Large intestine (tissue), 3 donors: ENCODE results near the gene MOB1B. TPM values are rescaled to one million over a fixed set of nuclear protein-coding genes. Genes with fewer than 3 reads are reported as not detected.

Source experiments
- DNase-seq, 2 donors: peaks; one replicate each; pipeline versions ENCODE4 v3.0.0 to v3.0.0-alpha.2; 2013
- H3K27ac ChIP-seq: one replicate; pipeline ENCODE4 v1.5.1; 2013; ENCODE audit warnings: low read length
- H3K27me3 ChIP-seq: 2 replicates; pipeline ENCODE4 v1.6.1; 2013; ENCODE audit warnings: low read length; ENCODE audit not compliant: control insufficient read depth, insufficient read depth
- H3K36me3 ChIP-seq: 2 replicates; pipeline ENCODE4 v1.6.1; 2013; ENCODE audit warnings: low read length; ENCODE audit not compliant: control insufficient read depth, insufficient read depth
- H3K4me1 ChIP-seq: one replicate; pipeline ENCODE4 v1.6.1; 2013; ENCODE audit warnings: low read length; ENCODE audit not compliant: control insufficient read depth, insufficient read depth
- H3K4me3 ChIP-seq: one replicate; pipeline ENCODE4 v1.5.1; 2013; ENCODE audit warnings: low read length
- H3K9me3 ChIP-seq: one replicate; pipeline ENCODE4 v1.6.1; 2013; ENCODE audit warnings: mild to moderate bottlenecking, low read depth, low read length, moderate library complexity; ENCODE audit not compliant: control insufficient read depth
- WGBS: methylation state at CpG from one replicate; pipeline ENCODE4 v1.1.5; 2013; ENCODE audit warnings: low lambda C conversion rate; ENCODE audit not compliant: insufficient coverage; 5-methylcytosine and 5-hydroxymethylcytosine counted together
- polyA plus RNA-seq: library from polyadenylated mRNA; unstranded; fragments of 120-200 nt; gene quantifications from one replicate; pipeline ENCODE4 v1.2.1, GENCODE V29; 2013

MOB1B gene
- polyA plus RNA-seq, 1 donor, result 22.1 TPM

- Histone ChIP-seq H3K27ac (no peak overlapping the region), H3K4me1 (no peaks in the 10 kb centered on the region), H3K36me3 (no peaks in the 10 kb centered on the region), H3K27me3 (no peaks in the 10 kb centered on the region), H3K9me3 (no peaks in the 10 kb centered on the region), H3K4me3 (no peak overlapping the region)
- no CpG with 5 or more reads among the region's 3 CpGs for WGBS
- no peak for DNase-seq
These were observed 6.9 kb downstream of the MOB1B start for GRCh38 chr4:70908993-70909556.

DNA sequence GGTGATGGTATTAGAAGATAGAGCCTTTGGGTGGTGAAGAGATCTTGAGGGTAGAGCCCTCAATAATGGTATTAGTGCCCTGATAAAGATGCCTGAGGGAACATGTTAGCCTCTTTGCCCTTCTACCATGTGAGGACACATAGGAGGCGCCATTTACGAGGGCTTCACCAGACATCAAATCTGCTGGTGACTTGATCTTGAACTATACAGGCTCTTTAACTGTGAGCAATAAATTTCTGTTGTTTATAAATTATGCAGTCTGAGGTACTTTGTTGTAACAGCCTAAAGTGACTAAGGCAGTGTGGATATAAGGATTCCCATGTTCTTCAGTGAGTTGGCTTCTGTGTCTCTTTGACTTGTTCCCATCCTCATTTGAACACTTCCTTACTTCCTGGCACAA lies 11.8 kb downstream of the MOB1B start:
- no peaks in the 10 kb centered on the region for H3K9me3 ChIP-seq
- WGBS, result no CpG with 5 or more reads among the region's 2 CpGs
- H3K4me1 ChIP-seq, result no peaks in the 10 kb centered on the region
- no peak for DNase-seq
- no peak overlapping the region for H3K4me3 ChIP-seq
- no peaks in the 10 kb centered on the region for H3K27me3 ChIP-seq
- H3K27ac ChIP-seq, result no peak overlapping the region
- H3K36me3 ChIP-seq, result no peaks in the 10 kb centered on the region

DNA sequence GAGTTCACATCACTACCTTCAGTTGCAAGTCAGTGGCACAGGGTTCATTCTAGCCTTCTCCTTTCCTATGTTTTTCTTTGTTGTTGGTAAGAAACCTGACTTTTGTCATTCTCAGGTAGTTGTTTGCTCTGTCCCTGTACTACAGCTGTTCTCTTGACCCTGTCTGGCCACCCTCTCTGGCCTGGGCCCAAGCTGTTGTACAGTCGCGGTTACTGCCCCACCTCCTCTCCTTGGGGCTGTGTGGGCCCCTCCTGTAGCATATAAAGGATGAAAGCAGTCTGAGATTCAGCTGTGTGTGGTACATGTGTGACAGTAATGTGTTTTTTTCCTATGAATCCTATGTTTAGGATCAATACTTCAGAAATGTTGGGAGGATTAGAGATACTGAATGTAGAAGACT lies 12.5 kb downstream of the MOB1B start:
- Histone ChIP-seq H3K9me3 (no peaks in the 10 kb centered on the region), H3K27ac (no peak overlapping the region), H3K36me3 (no peaks in the 10 kb centered on the region), H3K27me3 (no peaks in the 10 kb centered on the region), H3K4me1 (no peaks in the 10 kb centered on the region), H3K4me3 (no peak overlapping the region)
- DNase-seq, result no peak
- WGBS, result no CpG with 5 or more reads among the region's 2 CpGs

- H3K27ac ChIP-seq, result no peak overlapping the region
- no peaks in the 10 kb centered on the region for H3K4me1 ChIP-seq
- no peaks in the 10 kb centered on the region for H3K27me3 ChIP-seq
- DNase-seq, result no peak
- 78% methylated on average over 3 of the region's 14 CpGs for whole genome bisulfite sequencing
- H3K9me3 ChIP-seq, result peaks cover 3% of the 10 kb centered on the region
- no peaks in the 10 kb centered on the region for H3K36me3 ChIP-seq
- H3K4me3 ChIP-seq, result no peak overlapping the region
These were observed 13.1 kb downstream of the MOB1B start for GRCh38 chr4:70915036-70915815.

GRCh38 chr4:70915874-70916559 lies 13.8 kb downstream of the MOB1B start:
- no CpG with 5 or more reads among the region's 8 CpGs for WGBS
- Histone ChIP-seq H3K9me3 (peaks cover 5% of the 10 kb centered on the region), H3K27me3 (no peaks in the 10 kb centered on the region), H3K4me1 (no peaks in the 10 kb centered on the region), H3K27ac (no peak overlapping the region), H3K36me3 (no peaks in the 10 kb centered on the region), H3K4me3 (no peak overlapping the region)
- DNase-seq, result no peak

DNA sequence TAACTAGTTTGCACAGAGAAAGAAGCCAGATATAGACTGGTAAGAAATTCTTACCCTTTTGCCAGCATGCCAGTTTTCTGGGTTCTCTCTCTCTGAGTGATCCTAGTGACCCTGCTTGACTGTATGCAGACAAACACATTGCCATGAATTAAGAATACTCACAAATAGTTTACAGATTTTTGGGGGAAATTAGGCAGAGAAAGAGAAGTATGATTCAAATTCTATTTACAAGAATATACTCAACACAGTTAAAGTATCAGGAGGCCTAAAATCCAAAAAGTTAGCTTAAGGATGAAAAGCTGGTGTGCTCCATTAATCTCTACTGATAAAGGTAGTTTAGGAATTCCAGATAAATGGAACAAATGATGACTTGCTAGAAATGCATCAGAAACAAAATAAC lies 18.4 kb downstream of the MOB1B start:
- DNase-seq, result no peak
- Histone ChIP-seq H3K9me3 (peaks cover 5% of the 10 kb centered on the region), H3K4me3 (no peak overlapping the region), H3K27ac (no peak overlapping the region), H3K36me3 (no peaks in the 10 kb centered on the region), H3K4me1 (no peaks in the 10 kb centered on the region), H3K27me3 (no peaks in the 10 kb centered on the region)

DNA sequence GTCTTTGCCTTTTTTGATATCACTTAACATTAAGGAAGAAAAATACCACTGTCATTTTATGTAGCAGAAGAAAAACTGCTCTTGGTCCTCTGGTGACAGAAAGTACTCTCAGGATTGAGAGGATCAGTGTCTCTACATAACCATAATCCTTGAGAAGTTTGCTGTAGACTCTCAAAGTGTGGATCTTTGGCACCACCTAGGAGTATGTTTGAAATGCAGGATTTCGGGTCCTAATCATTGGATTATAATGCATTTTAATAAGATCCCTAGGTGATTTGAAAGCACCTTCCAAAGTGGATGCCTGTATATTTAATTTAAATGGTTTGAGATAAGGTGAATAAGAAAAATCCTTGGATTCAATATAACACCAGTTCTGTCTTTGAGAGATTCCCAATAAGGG lies 23.2 kb downstream of the MOB1B start:
- Histone ChIP-seq H3K27me3 (no peaks in the 10 kb centered on the region), H3K36me3 (peaks cover 2% of the 10 kb centered on the region), H3K4me1 (no peaks in the 10 kb centered on the region), H3K27ac (no peak overlapping the region), H3K9me3 (no peaks in the 10 kb centered on the region), H3K4me3 (no peak overlapping the region)
- DNase-seq, result no peak
- WGBS, result no CpG with 5 or more reads among the region's 1 CpG

DNA sequence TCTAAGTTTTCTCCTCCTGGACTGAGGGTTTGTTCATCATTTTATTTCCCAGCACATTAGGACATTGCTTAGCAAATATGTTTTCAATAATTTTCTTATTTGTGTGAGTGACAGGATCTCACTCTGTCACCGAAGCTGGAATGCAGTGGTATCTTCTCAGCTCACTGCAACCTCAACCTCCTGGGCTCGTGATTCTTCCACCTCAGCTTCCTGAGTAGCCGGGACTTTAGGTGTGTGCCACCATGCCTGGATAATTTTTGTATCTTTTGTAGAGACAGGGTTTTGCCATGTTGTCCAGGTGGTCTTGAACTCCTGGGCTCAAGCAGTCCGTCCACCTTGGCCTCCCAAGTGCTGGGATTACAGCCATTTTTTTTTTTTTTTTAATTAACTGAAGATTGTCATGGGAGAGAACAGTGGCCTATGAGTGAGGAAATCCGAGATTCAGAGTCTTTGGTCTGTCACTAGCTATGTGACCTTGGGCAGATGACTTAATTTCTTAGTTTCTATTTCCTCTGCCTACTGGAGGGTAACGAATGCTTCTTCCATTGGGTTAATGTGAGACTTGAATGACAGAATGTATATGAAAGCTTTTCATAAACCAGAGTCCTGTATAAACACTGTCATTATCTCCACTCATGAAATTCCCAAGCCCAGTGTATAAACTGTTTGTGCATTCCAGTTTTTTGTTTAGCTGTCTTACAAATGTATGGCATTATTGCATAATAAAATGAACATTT lies 23.9 kb downstream of the MOB1B start:
- WGBS, result no CpG with 5 or more reads among the region's 6 CpGs

DNA sequence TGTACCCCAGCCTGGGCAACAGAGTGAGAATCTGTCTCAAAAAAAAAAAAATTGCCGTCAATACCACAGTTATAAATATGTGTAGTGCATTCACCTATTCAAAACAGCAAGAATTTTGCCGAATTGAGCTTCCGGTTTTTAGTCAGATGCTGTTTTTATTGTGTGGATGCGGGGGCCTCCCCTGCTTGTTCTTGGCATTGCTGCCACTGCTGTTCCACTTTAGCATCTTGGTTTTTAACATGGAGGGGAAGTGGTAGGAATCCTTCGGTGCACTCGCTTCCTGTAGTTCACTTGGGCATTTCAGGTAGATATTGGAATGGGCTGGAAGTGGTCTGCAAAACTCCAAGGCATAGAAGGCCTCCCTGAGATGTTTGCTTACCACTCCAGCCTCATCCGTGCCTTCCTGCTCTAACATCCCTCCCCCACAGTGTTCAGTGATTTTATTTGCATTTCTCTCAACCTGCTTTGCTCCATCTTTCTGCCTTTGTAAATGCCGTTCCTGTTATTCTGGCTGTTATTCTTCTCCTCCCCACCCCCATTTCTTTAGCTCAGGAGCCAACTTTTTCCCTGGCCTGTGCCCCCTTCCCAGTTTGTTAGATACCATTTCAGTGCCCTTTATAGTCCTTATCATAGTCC lies 25.5 kb downstream of the MOB1B start:
- H3K27me3 ChIP-seq, result no peaks in the 10 kb centered on the region
- H3K4me1 ChIP-seq, result no peaks in the 10 kb centered on the region
- 96% methylated on average over 3 of the region's 8 CpGs for WGBS
- no peak overlapping the region for H3K27ac ChIP-seq
- no peaks in the 10 kb centered on the region for H3K9me3 ChIP-seq
- peaks cover 2% of the 10 kb centered on the region for H3K36me3 ChIP-seq
- DNase-seq, result no peak
- no peak overlapping the region for H3K4me3 ChIP-seq

More for the DNA sequence above, 23.9 kb downstream of the MOB1B start:
- Histone ChIP-seq H3K27ac (no peak overlapping the region), H3K9me3 (no peaks in the 10 kb centered on the region), H3K4me1 (no peaks in the 10 kb centered on the region), H3K27me3 (no peaks in the 10 kb centered on the region), H3K4me3 (no peak overlapping the region), H3K36me3 (peaks cover 2% of the 10 kb centered on the region)
- DNase-seq, result no peak
